K562 (cell line): ENCODE measurements around the gene TMEM184A. TPM values are rescaled to one million over a fixed set of nuclear protein-coding genes. Genes with fewer than 3 reads are reported as not detected.
A peak's percentile ranks its signal among the peaks of the same experiment; 100 is the strongest.

ENCODE experiments used
- ARID2 ChIP-seq: fragments of 450-650 bp; IDR thresholded peaks from 2 replicates; pipeline ENCODE4 v1.6.1; 2017; ENCODE audit warnings: antibody characterized with exemption, mild to moderate bottlenecking
- CBFB ChIP-seq: sonication (generic); formaldehyde crosslinking; IDR thresholded peaks from 2 replicates; pipeline ENCODE4 v1.4.0; 2020; ENCODE audit warnings: mild to moderate bottlenecking, missing genetic modification reagents
- CHD4 ChIP-seq: fragments of 200-600 bp; sonication (generic); IDR thresholded peaks from 3 replicates; pipeline ENCODE4 v1.6.1; 2012; ENCODE audit warnings: low read depth, mild to moderate bottlenecking, mixed read lengths, low read length, inconsistent platforms; ENCODE audit not compliant: insufficient read depth, insufficient replicate concordance, poor library complexity, severe bottlenecking
- ETV1 ChIP-seq: fragments of 450-650 bp; conservative IDR thresholded peaks from 2 replicates; pipeline ENCODE4 v1.6.1; 2016; ENCODE audit warnings: missing genetic modification characterization, control low read depth, low read depth, missing compliant biosample characterization
- HDAC2 ChIP-seq: fragments of 450-650 bp; IDR thresholded peaks from 2 replicates; pipeline ENCODE4 v1.6.1; 2016; ENCODE audit warnings: mild to moderate bottlenecking
- PRMT5 ChIP-seq: sonication (generic); formaldehyde crosslinking; IDR thresholded peaks from 2 replicates; pipeline ENCODE4 v1.5.0; 2020; ENCODE audit warnings: missing genetic modification reagents
- RAD21 ChIP-seq, 2 experiments: fragments of 250-450 bp in 1 of 2; fragments of 450-650 bp in 1 of 2; sonication (Bioruptor Pico) in 1 of 2; formaldehyde crosslinking in 1 of 2; IDR thresholded peaks in 1 of 2; conservative IDR thresholded peaks in 1 of 2; 2 replicates each; pipeline versions ENCODE4 v1.4.0 to v1.8.0; 2020 to 2022; ENCODE audit warnings: mild to moderate bottlenecking in 2 of 2, moderate library complexity in 1 of 2
- RBM39 ChIP-seq: fragments of 200-400 bp; formaldehyde crosslinking; optimal IDR thresholded peaks from 2 replicates; pipeline ENCODE3; 2018; ENCODE audit warnings: low read depth, low read length
- SMARCA5 ChIP-seq: fragments of 450-650 bp; IDR thresholded peaks from 2 replicates; pipeline ENCODE4 v1.6.1; 2016
- ZBED1 ChIP-seq: IDR thresholded peaks from 2 replicates; pipeline ENCODE4 v1.6.1; 2014
- ZNF24 ChIP-seq: fragments of 450-650 bp; IDR thresholded peaks from 2 replicates; pipeline ENCODE4 v1.6.1; 2016
- ZNF764 ChIP-seq: fragments of 250-450 bp; sonication (Bioruptor Pico); IDR thresholded peaks from 2 replicates; pipeline ENCODE4 v1.4.0; 2020; ENCODE audit warnings: low read depth, mild to moderate bottlenecking, moderate library complexity
- polyA plus RNA-seq, 8 experiments: library from polyadenylated mRNA; depleted of rRNA in 4 of 8; stranded (reverse) in 5 of 8; unstranded in 3 of 8; fragments of >200 nt; fragmentation: Nextera tagmentation in 2 of 8; fragmentation: Illumina TruSeq in 1 of 8; extraction: Ambion mirVana in 2 of 8; extraction: Trizol in 1 of 8; gene quantifications; 2 replicates each; pipeline versions ENCODE4 v1.2.1 to v1.2.3, GENCODE V29; 2011 to 2014; ENCODE audit warnings: inconsistent platforms in 1 of 8, missing spikeins in 1 of 8
- total RNA-seq, 7 experiments: library from RNA; depleted of rRNA in 6 of 7; stranded (reverse); fragments of >200 nt in 6 of 7; fragmentation: Illumina TruSeq in 2 of 7; extraction: Trizol in 2 of 7; gene quantifications; 2 replicates each; pipeline versions ENCODE4 v1.2.1 to v1.2.3, GENCODE V29; 2011 to 2021; ENCODE audit warnings: low replicate concordance in 1 of 7
- TF ChIP-seq, protein P1 (sequence below): sonication (generic); formaldehyde crosslinking; IDR thresholded peaks from 2 replicates; pipeline ENCODE4 v1.4.0; 2020; ENCODE audit warnings: mild to moderate bottlenecking, missing genetic modification reagents
- TF ChIP-seq, protein P2 (sequence below): sonication (generic); formaldehyde crosslinking; IDR thresholded peaks from 2 replicates; pipeline ENCODE4 v1.9.0; 2022; ENCODE audit warnings: mild to moderate bottlenecking, missing genetic modification reagents
- TF ChIP-seq, protein P3 (sequence below): fragments of 450-650 bp; formaldehyde crosslinking; IDR thresholded peaks from 2 replicates; pipeline ENCODE4 v1.4.0; 2022; ENCODE audit warnings: missing genetic modification characterization
- TF ChIP-seq, protein P4 (sequence below): sonication (generic); formaldehyde crosslinking; IDR thresholded peaks from 2 replicates; pipeline ENCODE4 v1.8.0; 2023; ENCODE audit warnings: missing genetic modification reagents, mild to moderate bottlenecking, borderline replicate concordance
- TF ChIP-seq, protein P5 (sequence below), 2 experiments: fragments of 450-650 bp in 1 of 2; sonication (generic) in 1 of 2; formaldehyde crosslinking in 1 of 2; IDR thresholded peaks in 1 of 2; conservative IDR thresholded peaks in 1 of 2; 2 replicates each; pipeline versions ENCODE4 v1.6.1 to v1.8.1; 2016 to 2023; ENCODE audit warnings: mild to moderate bottlenecking in 2 of 2, moderate library complexity in 2 of 2, inconsistent platforms in 1 of 2, missing genetic modification reagents in 1 of 2

TMEM184A gene
- total and polyA plus RNA-seq, 9 of the 15 experiments (the other 6 are each of a cell fraction or from before 2014, with no cell fraction given): 0.10 to 0.18 (median 0.11) TPM; not detected in 6

DNA sequence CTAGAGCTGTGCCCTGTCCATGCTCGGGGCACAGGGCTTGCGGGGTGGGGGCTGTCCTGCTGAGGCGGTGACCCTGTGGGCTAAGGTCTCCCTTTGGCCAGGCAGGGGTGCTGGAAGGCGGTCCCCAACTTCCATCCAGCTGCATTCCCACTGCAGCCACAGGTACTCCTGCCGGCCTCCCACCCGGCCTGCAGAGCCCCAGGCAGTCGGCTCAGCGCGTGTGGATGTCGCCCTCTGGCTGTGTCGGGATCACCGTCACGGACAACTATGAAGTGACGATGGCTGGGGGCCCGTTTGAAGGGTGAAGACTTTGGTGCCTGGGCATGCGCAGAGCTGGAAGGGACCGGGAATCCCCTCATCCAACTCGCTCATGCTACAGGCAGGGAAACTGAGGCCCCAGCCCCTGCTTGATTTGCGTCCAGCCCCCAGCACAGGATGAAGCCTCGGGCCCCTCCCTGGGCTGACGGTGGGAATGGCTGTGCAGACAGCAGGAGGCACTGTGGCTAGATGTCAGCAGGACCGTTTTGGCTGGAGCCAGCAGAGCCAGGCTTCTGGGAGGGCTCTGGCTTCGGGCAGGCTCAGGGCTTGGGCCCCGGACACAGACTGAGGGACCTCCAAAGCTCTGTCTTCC is 2.3 kb upstream of the TMEM184A start (continued):
- TF ChIP-seq, protein P1, sequence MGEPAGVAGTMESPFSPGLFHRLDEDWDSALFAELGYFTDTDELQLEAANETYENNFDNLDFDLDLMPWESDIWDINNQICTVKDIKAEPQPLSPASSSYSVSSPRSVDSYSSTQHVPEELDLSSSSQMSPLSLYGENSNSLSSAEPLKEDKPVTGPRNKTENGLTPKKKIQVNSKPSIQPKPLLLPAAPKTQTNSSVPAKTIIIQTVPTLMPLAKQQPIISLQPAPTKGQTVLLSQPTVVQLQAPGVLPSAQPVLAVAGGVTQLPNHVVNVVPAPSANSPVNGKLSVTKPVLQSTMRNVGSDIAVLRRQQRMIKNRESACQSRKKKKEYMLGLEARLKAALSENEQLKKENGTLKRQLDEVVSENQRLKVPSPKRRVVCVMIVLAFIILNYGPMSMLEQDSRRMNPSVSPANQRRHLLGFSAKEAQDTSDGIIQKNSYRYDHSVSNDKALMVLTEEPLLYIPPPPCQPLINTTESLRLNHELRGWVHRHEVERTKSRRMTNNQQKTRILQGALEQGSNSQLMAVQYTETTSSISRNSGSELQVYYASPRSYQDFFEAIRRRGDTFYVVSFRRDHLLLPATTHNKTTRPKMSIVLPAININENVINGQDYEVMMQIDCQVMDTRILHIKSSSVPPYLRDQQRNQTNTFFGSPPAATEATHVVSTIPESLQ (CRISPR knock-in tag): no peak
- TF ChIP-seq ZNF764 (CRISPR knock-in tag) (peak; percentile 53; the same call in 1 of the 2 replicates), ETV1 (tag) (no peak), RAD21 (CRISPR knock-in tag; conservative IDR thresholded peaks at IDR 0.05 in 1 of 2, IDR thresholded peaks at IDR 0.05 in 1 of 2) (peak; percentile 55 to 77), ARID2 (0 out of 2 replicates have a peak, but pooled peaks have one; percentile 24), CBFB (CRISPR knock-in tag) (no peak), ZBED1 (no peak), SMARCA5 (peak; percentile 61; the same call in 1 of the 2 replicates), ZNF24 (no peak), PRMT5 (CRISPR knock-in tag) (no peak), RBM39 (no peak), CHD4 (no peak), HDAC2 (peak; percentile 85)
- TF ChIP-seq, protein P2, sequence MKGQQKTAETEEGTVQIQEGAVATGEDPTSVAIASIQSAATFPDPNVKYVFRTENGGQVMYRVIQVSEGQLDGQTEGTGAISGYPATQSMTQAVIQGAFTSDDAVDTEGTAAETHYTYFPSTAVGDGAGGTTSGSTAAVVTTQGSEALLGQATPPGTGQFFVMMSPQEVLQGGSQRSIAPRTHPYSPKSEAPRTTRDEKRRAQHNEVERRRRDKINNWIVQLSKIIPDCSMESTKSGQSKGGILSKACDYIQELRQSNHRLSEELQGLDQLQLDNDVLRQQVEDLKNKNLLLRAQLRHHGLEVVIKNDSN (CRISPR knock-in tag): no peak
- TF ChIP-seq, protein P3, sequence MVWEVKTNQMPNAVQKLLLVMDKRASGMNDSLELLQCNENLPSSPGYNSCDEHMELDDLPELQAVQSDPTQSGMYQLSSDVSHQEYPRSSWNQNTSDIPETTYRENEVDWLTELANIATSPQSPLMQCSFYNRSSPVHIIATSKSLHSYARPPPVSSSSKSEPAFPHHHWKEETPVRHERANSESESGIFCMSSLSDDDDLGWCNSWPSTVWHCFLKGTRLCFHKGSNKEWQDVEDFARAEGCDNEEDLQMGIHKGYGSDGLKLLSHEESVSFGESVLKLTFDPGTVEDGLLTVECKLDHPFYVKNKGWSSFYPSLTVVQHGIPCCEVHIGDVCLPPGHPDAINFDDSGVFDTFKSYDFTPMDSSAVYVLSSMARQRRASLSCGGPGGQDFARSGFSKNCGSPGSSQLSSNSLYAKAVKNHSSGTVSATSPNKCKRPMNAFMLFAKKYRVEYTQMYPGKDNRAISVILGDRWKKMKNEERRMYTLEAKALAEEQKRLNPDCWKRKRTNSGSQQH (CRISPR knock-in tag): no peak
- TF ChIP-seq, protein P4, sequence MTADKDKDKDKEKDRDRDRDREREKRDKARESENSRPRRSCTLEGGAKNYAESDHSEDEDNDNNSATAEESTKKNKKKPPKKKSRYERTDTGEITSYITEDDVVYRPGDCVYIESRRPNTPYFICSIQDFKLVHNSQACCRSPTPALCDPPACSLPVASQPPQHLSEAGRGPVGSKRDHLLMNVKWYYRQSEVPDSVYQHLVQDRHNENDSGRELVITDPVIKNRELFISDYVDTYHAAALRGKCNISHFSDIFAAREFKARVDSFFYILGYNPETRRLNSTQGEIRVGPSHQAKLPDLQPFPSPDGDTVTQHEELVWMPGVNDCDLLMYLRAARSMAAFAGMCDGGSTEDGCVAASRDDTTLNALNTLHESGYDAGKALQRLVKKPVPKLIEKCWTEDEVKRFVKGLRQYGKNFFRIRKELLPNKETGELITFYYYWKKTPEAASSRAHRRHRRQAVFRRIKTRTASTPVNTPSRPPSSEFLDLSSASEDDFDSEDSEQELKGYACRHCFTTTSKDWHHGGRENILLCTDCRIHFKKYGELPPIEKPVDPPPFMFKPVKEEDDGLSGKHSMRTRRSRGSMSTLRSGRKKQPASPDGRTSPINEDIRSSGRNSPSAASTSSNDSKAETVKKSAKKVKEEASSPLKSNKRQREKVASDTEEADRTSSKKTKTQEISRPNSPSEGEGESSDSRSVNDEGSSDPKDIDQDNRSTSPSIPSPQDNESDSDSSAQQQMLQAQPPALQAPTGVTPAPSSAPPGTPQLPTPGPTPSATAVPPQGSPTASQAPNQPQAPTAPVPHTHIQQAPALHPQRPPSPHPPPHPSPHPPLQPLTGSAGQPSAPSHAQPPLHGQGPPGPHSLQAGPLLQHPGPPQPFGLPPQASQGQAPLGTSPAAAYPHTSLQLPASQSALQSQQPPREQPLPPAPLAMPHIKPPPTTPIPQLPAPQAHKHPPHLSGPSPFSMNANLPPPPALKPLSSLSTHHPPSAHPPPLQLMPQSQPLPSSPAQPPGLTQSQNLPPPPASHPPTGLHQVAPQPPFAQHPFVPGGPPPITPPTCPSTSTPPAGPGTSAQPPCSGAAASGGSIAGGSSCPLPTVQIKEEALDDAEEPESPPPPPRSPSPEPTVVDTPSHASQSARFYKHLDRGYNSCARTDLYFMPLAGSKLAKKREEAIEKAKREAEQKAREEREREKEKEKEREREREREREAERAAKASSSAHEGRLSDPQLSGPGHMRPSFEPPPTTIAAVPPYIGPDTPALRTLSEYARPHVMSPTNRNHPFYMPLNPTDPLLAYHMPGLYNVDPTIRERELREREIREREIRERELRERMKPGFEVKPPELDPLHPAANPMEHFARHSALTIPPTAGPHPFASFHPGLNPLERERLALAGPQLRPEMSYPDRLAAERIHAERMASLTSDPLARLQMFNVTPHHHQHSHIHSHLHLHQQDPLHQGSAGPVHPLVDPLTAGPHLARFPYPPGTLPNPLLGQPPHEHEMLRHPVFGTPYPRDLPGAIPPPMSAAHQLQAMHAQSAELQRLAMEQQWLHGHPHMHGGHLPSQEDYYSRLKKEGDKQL (CRISPR knock-in tag): no peak
- TF ChIP-seq, protein P5, sequence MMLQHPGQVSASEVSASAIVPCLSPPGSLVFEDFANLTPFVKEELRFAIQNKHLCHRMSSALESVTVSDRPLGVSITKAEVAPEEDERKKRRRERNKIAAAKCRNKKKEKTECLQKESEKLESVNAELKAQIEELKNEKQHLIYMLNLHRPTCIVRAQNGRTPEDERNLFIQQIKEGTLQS (IDR thresholded peaks at IDR 0.05): no peak
- TF ChIP-seq, protein P5 (CRISPR knock-in tag; conservative IDR thresholded peaks at IDR 0.05): no peak
